GM18505 (cell line): ENCODE results near the gene YIPF6.
"Not testable (repeated sequence)": the region's sequence is repeated elsewhere in the genome, so short reads cannot be mapped to it uniquely, and the experiment has no call there.

Experiments used
- ATAC-seq: cut with Tn5 transposase; IDR thresholded peaks from one replicate; pipeline ENCODE4 v1.9.1; 2021; ENCODE audit not compliant: unreplicated experiment
- POLR2A ChIP-seq: IDR thresholded peaks from 4 replicates; pipeline ENCODE4 v1.6.1; 2011; ENCODE audit warnings: borderline replicate concordance; ENCODE audit not compliant: insufficient read depth, insufficient read length; ENCODE audit errors: extremely low read depth

Gene YIPF6

GRCh38 chrX:68488657-68489056 lies 10.2 kb upstream of the YIPF6 start:
- no peak for TF ChIP-seq POLR2A
- no peak for ATAC-seq

- TF ChIP-seq POLR2A = no peak
- ATAC-seq = no peak
Measured at GRCh38 chrX:68490644-68491043, 8.2 kb upstream of the YIPF6 start.

- TF ChIP-seq POLR2A = no peak
- no peak for ATAC-seq
Measured at GRCh38 chrX:68492583-68492982, 6.3 kb upstream of the YIPF6 start.

GRCh38 chrX:68493776-68494175 lies 5.1 kb upstream of the YIPF6 start:
- ATAC-seq = not testable (repeated sequence)

GRCh38 chrX:68498044-68498507 lies 775 bp upstream of the YIPF6 start:
- TF ChIP-seq POLR2A = no peak
- no peak for ATAC-seq

- TF ChIP-seq POLR2A = no peak
- ATAC-seq = no peak
Measured at GRCh38 chrX:68499543-68500504, 973 bp downstream of the YIPF6 start.

GRCh38 chrX:68503836-68504636 lies 5.2 kb downstream of the YIPF6 start:
- no peak for TF ChIP-seq POLR2A
- peak; percentile 48 for ATAC-seq

GRCh38 chrX:68506649-68507048 lies 7.8 kb downstream of the YIPF6 start:
- TF ChIP-seq POLR2A = no peak
- ATAC-seq = no peak

- TF ChIP-seq POLR2A = no peak
- ATAC-seq = no peak
Measured at GRCh38 chrX:68508799-68509198, 9.9 kb downstream of the YIPF6 start.

- no peak for TF ChIP-seq POLR2A
- ATAC-seq = peak; percentile 71
Measured at GRCh38 chrX:68511255-68511654, 12.4 kb downstream of the YIPF6 start.

GRCh38 chrX:68524680-68525079 lies 25.8 kb downstream of the YIPF6 start:
- ATAC-seq = not testable (repeated sequence)

- TF ChIP-seq POLR2A = no peak
- ATAC-seq = no peak
Measured at GRCh38 chrX:68532831-68533533, 34.1 kb downstream of the YIPF6 start.

- ATAC-seq = no peak
- TF ChIP-seq POLR2A = no peak
Measured at GRCh38 chrX:68533656-68534055, 34.8 kb downstream of the YIPF6 start.
